Type B pancreatic cell (in vitro differentiated cells): ENCODE data around the gene FUCA2. TPM values are rescaled to one million over a fixed set of nuclear protein-coding genes. Genes with fewer than 3 reads are reported as not detected.
"Not testable (repeated sequence)": the region's sequence is repeated elsewhere in the genome, so short reads cannot be mapped to it uniquely, and the experiment has no call there.

Experiments
- DNase-seq: peaks from one replicate; pipeline ENCODE4 v3.0.0; 2021; ENCODE audit warnings: mixed read lengths; ENCODE audit not compliant: unreplicated experiment; ENCODE audit errors: extremely low spot score
- H3K27ac Mint-ChIP-seq: 2 replicates; pipeline ENCODE4 v1.8.0; 2021; ENCODE audit warnings: mild to moderate bottlenecking, mixed read lengths
- H3K27me3 Mint-ChIP-seq: 2 replicates; pipeline ENCODE4 v1.8.0; 2021; ENCODE audit warnings: mixed read lengths
- H3K36me3 Mint-ChIP-seq: 2 replicates; pipeline ENCODE4 v1.8.0; 2021; ENCODE audit warnings: mixed read lengths
- H3K4me1 Mint-ChIP-seq: one replicate; pipeline ENCODE4 v1.8.0; 2021; ENCODE audit warnings: mixed read lengths; ENCODE audit not compliant: unreplicated experiment
- H3K4me3 Mint-ChIP-seq: 2 replicates; pipeline ENCODE4 v1.8.0; 2021; ENCODE audit warnings: mild to moderate bottlenecking, mixed read lengths
- H3K9me3 Mint-ChIP-seq: 2 replicates; pipeline ENCODE4 v1.8.0; 2021; ENCODE audit warnings: mixed read lengths
- total RNA-seq: library from RNA; stranded (reverse); gene quantifications from 2 replicates; pipeline ENCODE4 v1.2.1, GENCODE V29; 2021; ENCODE audit warnings: low replicate concordance
- TF ChIP-seq, protein P1 (sequence below): fragments of 200-600 bp; sonication (generic); conservative IDR thresholded peaks from 2 replicates; pipeline ENCODE4 v1.5.0; 2021; ENCODE audit warnings: antibody characterized with exemption, mild to moderate bottlenecking

Gene FUCA2
- total RNA-seq, 1 donor from 2014 or later = 48.0 TPM

GRCh38 chr6:143482593-143482992, 28.9 kb downstream of the FUCA2 start:
- Mint-ChIP-seq H3K36me3 (peaks cover 7% of the 10 kb centered on the region), H3K27me3 (no peaks in the 10 kb centered on the region), H3K9me3 (no peaks in the 10 kb centered on the region), H3K4me3 (no peak overlapping the region), H3K4me1 (no peaks in the 10 kb centered on the region), H3K27ac (no peak overlapping the region)
- TF ChIP-seq, protein P1, sequence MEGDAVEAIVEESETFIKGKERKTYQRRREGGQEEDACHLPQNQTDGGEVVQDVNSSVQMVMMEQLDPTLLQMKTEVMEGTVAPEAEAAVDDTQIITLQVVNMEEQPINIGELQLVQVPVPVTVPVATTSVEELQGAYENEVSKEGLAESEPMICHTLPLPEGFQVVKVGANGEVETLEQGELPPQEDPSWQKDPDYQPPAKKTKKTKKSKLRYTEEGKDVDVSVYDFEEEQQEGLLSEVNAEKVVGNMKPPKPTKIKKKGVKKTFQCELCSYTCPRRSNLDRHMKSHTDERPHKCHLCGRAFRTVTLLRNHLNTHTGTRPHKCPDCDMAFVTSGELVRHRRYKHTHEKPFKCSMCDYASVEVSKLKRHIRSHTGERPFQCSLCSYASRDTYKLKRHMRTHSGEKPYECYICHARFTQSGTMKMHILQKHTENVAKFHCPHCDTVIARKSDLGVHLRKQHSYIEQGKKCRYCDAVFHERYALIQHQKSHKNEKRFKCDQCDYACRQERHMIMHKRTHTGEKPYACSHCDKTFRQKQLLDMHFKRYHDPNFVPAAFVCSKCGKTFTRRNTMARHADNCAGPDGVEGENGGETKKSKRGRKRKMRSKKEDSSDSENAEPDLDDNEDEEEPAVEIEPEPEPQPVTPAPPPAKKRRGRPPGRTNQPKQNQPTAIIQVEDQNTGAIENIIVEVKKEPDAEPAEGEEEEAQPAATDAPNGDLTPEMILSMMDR = no peak
- no peak for DNase-seq

DNA sequence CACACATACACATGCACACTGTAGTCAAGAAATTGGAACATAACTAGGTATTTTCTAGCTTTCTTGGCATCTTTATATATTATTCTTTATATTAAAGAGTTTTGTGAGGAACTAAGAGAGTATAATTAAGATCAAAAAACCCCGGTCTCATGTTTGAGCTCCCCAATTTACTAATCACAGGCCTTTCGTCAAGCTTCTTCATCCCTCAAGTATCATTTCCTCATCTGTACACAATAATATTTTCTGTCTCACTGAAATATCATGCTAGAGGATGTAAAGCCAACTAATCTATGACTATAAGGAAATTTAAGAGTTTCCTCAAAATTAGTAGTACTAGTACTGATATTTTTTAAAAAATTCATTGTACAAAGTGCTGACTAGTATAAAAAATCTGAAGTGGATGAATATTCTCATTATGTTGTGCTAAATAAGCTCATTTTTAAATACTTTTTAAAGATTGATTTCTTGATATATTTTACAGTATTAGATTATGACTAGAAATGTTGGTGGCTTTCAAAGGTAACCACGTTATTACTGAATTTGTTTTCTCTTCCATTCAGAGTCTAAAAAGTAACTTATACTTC, 32.9 kb downstream of the FUCA2 start:
- no peaks in the 10 kb centered on the region for H3K27me3 Mint-ChIP-seq
- DNase-seq = no peak
- H3K4me3 Mint-ChIP-seq = no peak overlapping the region
- no peaks in the 10 kb centered on the region for H3K9me3 Mint-ChIP-seq
- H3K4me1 Mint-ChIP-seq = no peaks in the 10 kb centered on the region
- H3K27ac Mint-ChIP-seq = no peak overlapping the region
- H3K36me3 Mint-ChIP-seq = peaks cover 20% of the 10 kb centered on the region
- TF ChIP-seq, protein P1 = no peak

DNA sequence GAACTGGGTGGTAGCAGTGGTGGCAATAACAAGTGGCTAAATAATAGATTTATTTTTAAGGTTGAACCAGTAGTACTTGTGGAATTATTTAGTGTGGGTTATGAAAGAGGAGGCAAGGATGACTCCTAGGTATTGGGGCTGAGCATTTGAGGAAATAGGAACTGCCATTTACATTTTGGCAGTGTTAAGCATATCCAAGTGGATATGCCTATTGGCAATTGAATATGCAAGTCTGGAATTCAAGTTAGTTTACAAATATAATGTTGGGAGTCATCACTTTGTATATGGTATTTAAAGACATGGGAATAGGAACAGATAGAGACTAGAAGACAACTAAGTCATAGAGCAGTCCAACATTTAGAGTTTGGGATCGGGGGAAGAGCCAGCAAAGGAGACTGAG, 35.0 kb downstream of the FUCA2 start:
- H3K27me3 Mint-ChIP-seq = no peaks in the 10 kb centered on the region
- TF ChIP-seq, protein P1 = no peak
- no peak overlapping the region for H3K27ac Mint-ChIP-seq
- DNase-seq = no peak
- no peak overlapping the region for H3K4me3 Mint-ChIP-seq
- no peaks in the 10 kb centered on the region for H3K9me3 Mint-ChIP-seq
- peaks cover 29% of the 10 kb centered on the region for H3K36me3 Mint-ChIP-seq
- H3K4me1 Mint-ChIP-seq = no peaks in the 10 kb centered on the region

GRCh38 chr6:143471822-143472221, 39.7 kb downstream of the FUCA2 start:
- Mint-ChIP-seq H3K4me1 (no peaks in the 10 kb centered on the region), H3K36me3 (peaks cover 22% of the 10 kb centered on the region), H3K27ac (no peak overlapping the region), H3K9me3 (no peaks in the 10 kb centered on the region), H3K4me3 (no peak overlapping the region), H3K27me3 (no peaks in the 10 kb centered on the region)
- DNase-seq = no peak
- TF ChIP-seq, protein P1 = no peak

GRCh38 chr6:143468823-143469222, 42.7 kb downstream of the FUCA2 start:
- not testable (repeated sequence) for H3K9me3 Mint-ChIP-seq, DNase-seq, H3K4me3 Mint-ChIP-seq, H3K27ac Mint-ChIP-seq, H3K4me1 Mint-ChIP-seq, H3K27me3 Mint-ChIP-seq, H3K36me3 Mint-ChIP-seq

- no peak for DNase-seq
- TF ChIP-seq, protein P1 = no peak
- Mint-ChIP-seq H3K4me1 (no peaks in the 10 kb centered on the region), H3K27ac (no peak overlapping the region), H3K27me3 (no peaks in the 10 kb centered on the region), H3K9me3 (no peaks in the 10 kb centered on the region), H3K36me3 (peaks cover 4% of the 10 kb centered on the region), H3K4me3 (no peak overlapping the region)
Measured at GRCh38 chr6:143468026-143468425, 43.5 kb downstream of the FUCA2 start.
